HCT116 (cell line): ENCODE measurements around the gene PIH1D1. TPM values are rescaled to one million over a fixed set of nuclear protein-coding genes. Genes with fewer than 3 reads are reported as not detected.

Experiments
- ATAC-seq: fragments of 200-7000 bp; cut with Tn5 transposase; 2 replicates; pipeline ENCODE4 v1.9.1; 2020; ENCODE audit warnings: mild to moderate bottlenecking, moderate library complexity
- BruUV-seq: library from RNA; stranded (reverse); fragments of 400-500 nt; replicated peaks from 2 replicates; lab custom pipeline; 2021; lab: Mats Ljungman, UMichigan
- CTCF ChIA-PET: fragments of 300-600 bp; sonication (Branson Sonifier 250); formaldehyde crosslinking; loops from one replicate; lab custom pipeline; 2021; ENCODE audit warnings: antibody characterized with exemption; lab: Charles Lee
- POLR2A ChIA-PET: fragments of 300-600, 350-600 bp; sonication (Branson Sonifier 250); formaldehyde crosslinking; loops from one replicate; lab custom pipeline; 2021; ENCODE audit warnings: antibody characterized with exemption; lab: Charles Lee
- RAD21 ChIA-PET, 2 experiments: fragments of 300-600 bp; sonication (Branson Sonifier 250); formaldehyde crosslinking; loops; one replicate each; lab custom pipeline; 2023; ENCODE audit warnings: low total read pairs in 2 of 2; ENCODE audit not compliant: uncharacterized antibody in 2 of 2, unreplicated experiment in 2 of 2, low non-redundant PET in 1 of 2; lab: Charles Lee
- DNase-seq: peaks from one replicate; pipeline ENCODE4 v3.0.0-alpha.2; 2010; ENCODE audit warnings: low read depth, low spot score
- H2AFZ ChIP-seq: fragments of 200-600 bp; shearing (Covaris generic), sonication (generic); 2 replicates; pipeline ENCODE4 v1.6.1; 2017; ENCODE audit warnings: low read depth, mixed run types, mixed read lengths, antibody characterized with exemption, low read length; ENCODE audit not compliant: poor library complexity, severe bottlenecking
- H3K27ac ChIP-seq: 2 replicates; pipeline ENCODE4 v1.5.1; 2012; ENCODE audit warnings: low read depth, low read length
- H3K27me3 ChIP-seq: fragments of 200-600 bp; sonication (generic); 2 replicates; pipeline ENCODE4 v1.6.1; 2016; ENCODE audit warnings: mixed run types, low read length, mixed read lengths; ENCODE audit not compliant: insufficient read depth
- H3K36me3 ChIP-seq, 2 experiments: fragments of 200-500 bp in 1 of 2; fragments of 200-600 bp in 1 of 2; sonication (Bioruptor generic) in 1 of 2; sonication (generic) in 1 of 2; 2 replicates each; pipeline versions ENCODE4 v1.5.1 to v1.6.1; 2014 to 2016; ENCODE audit warnings: low read length in 2 of 2, inconsistent platforms in 1 of 2, mixed read lengths in 1 of 2, mixed run types in 1 of 2; ENCODE audit not compliant: insufficient read depth in 2 of 2, control insufficient read depth in 1 of 2
- H3K4me1 ChIP-seq, 2 experiments: fragments of 200-600 bp in 1 of 2; sonication (generic) in 1 of 2; 2 replicates each; pipeline versions ENCODE4 v1.5.1 to v1.6.1; 2012 to 2017; ENCODE audit warnings: low read length in 2 of 2, inconsistent platforms in 1 of 2, mild to moderate bottlenecking in 1 of 2, mixed read lengths in 1 of 2, mixed run types in 1 of 2, moderate library complexity in 1 of 2; ENCODE audit not compliant: insufficient read depth in 2 of 2, control insufficient read depth in 1 of 2
- H3K4me2 ChIP-seq: fragments of 200-600 bp; sonication (generic); 2 replicates; pipeline ENCODE4 v1.6.1; 2017; ENCODE audit warnings: mixed run types, low read length, mixed read lengths
- H3K4me3 ChIP-seq, 2 experiments: fragments of 200-600 bp in 1 of 2; sonication (generic) in 1 of 2; replicated peaks in 1 of 2; 2 replicates each; pipeline ENCODE4 v1.5.1; 2011 to 2016; ENCODE audit warnings: low read length in 2 of 2, control low read depth in 1 of 2, low read depth in 1 of 2, mild to moderate bottlenecking in 1 of 2, mixed read lengths in 1 of 2, mixed run types in 1 of 2
- H3K79me2 ChIP-seq: fragments of 200-600 bp; sonication (generic); 2 replicates; pipeline ENCODE4 v1.6.1; 2017; ENCODE audit warnings: mild to moderate bottlenecking, mixed run types, low read length, moderate library complexity, mixed read lengths; ENCODE audit not compliant: insufficient read depth
- H3K9ac ChIP-seq: fragments of 200-600 bp; sonication (generic); 2 replicates; pipeline ENCODE4 v1.6.1; 2016; ENCODE audit warnings: low read length, mixed read lengths
- H3K9me2 ChIP-seq: fragments of 200-600 bp; sonication (generic), shearing (Covaris generic); 2 replicates; pipeline ENCODE4 v1.6.1; 2017; ENCODE audit warnings: mixed run types, mild to moderate bottlenecking, moderate library complexity; ENCODE audit not compliant: insufficient read depth
- H3K9me3 ChIP-seq, 2 experiments: fragments of 200-500 bp in 1 of 2; fragments of 200-600 bp in 1 of 2; sonication (Bioruptor generic) in 1 of 2; sonication (generic) in 1 of 2; 2 replicates each; pipeline ENCODE4 v1.6.1; 2014 to 2017; ENCODE audit warnings: low read length in 2 of 2, mixed read lengths in 2 of 2, inconsistent platforms in 1 of 2, low read depth in 1 of 2, mild to moderate bottlenecking in 1 of 2, mixed run types in 1 of 2, moderate library complexity in 1 of 2; ENCODE audit not compliant: control insufficient read depth in 1 of 2, insufficient read depth in 1 of 2
- H4K20me1 ChIP-seq: fragments of 200-600 bp; sonication (generic), shearing (Covaris generic); 2 replicates; pipeline ENCODE4 v1.6.1; 2017; ENCODE audit warnings: mixed run types, mild to moderate bottlenecking, moderate library complexity; ENCODE audit not compliant: insufficient read depth
- ATF3 ChIP-seq: IDR thresholded peaks from 2 replicates; pipeline ENCODE4 v1.6.1; 2012
- CTCF ChIP-seq, 3 experiments: fragments of 200-600 bp in 1 of 3; sonication (generic) in 1 of 3; IDR thresholded peaks in 2 of 3; conservative IDR thresholded peaks in 1 of 3; 2 replicates each; pipeline ENCODE4 v1.5.1; 2012 to 2017; ENCODE audit warnings: low read depth in 2 of 3, low read length in 2 of 3, antibody characterized with exemption in 1 of 3, borderline replicate concordance in 1 of 3, control low read depth in 1 of 3, mild to moderate bottlenecking in 1 of 3, mixed read lengths in 1 of 3, mixed run types in 1 of 3, moderate library complexity in 1 of 3; ENCODE audit not compliant: insufficient read depth in 1 of 3
- FOSL1 ChIP-seq: IDR thresholded peaks from 2 replicates; pipeline ENCODE4 v1.6.1; 2012; ENCODE audit warnings: low read depth
- JUND ChIP-seq: IDR thresholded peaks from 2 replicates; pipeline ENCODE4 v1.6.1; 2012
- REST ChIP-seq: IDR thresholded peaks from 2 replicates; pipeline ENCODE4 v1.6.1; 2012; ENCODE audit warnings: low read depth
- SIN3A ChIP-seq: IDR thresholded peaks from 2 replicates; pipeline ENCODE4 v1.6.1; 2012; ENCODE audit warnings: low read depth
- SRF ChIP-seq: IDR thresholded peaks from 2 replicates; pipeline ENCODE4 v1.6.1; 2012; ENCODE audit warnings: low read depth
- ZBTB33 ChIP-seq: IDR thresholded peaks from 2 replicates; pipeline ENCODE4 v1.6.1; 2011; ENCODE audit warnings: mild to moderate bottlenecking, low read length, moderate library complexity; ENCODE audit not compliant: insufficient replicate concordance; ENCODE audit errors: extremely low read depth
- ZFX ChIP-seq: fragments of 450-650 bp; IDR thresholded peaks from 2 replicates; pipeline ENCODE4 v1.6.1; 2017
- ZNF274 ChIP-seq: fragments of 200-500 bp; sonication (Bioruptor generic); IDR thresholded peaks from 2 replicates; pipeline ENCODE4 v1.6.1; 2014; ENCODE audit warnings: mild to moderate bottlenecking, low read depth, low read length, inconsistent platforms
- intact Hi-C: fragments of 100-400 bp; cut with micrococcal nuclease; formaldehyde crosslinking; loops from 2 replicates; pipeline ENCODE4 v1.10.0; 2022
- total RNA-seq: library from RNA; stranded (reverse); gene quantifications from one replicate; pipeline ENCODE4 v1.2.1, GENCODE V29; 2021; ENCODE audit not compliant: unreplicated experiment

PIH1D1 gene
- total RNA-seq, 1 experiment from 2014 or later: 152 TPM

- Histone ChIP-seq H3K36me3 (no peaks in the 10 kb centered on the region), H3K4me2 (no peak overlapping the region), H2AFZ (no peak overlapping the region), H4K20me1 (no peaks in the 10 kb centered on the region), H3K9me2 (no peaks in the 10 kb centered on the region), H3K4me3 (no peak overlapping the region), H3K4me1 (peaks cover 8 to 29% of the 10 kb centered on the region in 2 experiments; a peak in 3 of 4 replicates), H3K27me3 (no peaks in the 10 kb centered on the region), H3K79me2 (no peaks in the 10 kb centered on the region), H3K9ac (no peak overlapping the region), H3K9me3 (no peaks in the 10 kb centered on the region), H3K27ac (no peak overlapping the region)
- DNase-seq: no peak
- ATAC-seq: peak; percentile 31; the same call in 1 of the 2 replicates
- intact Hi-C loops: no loop called here
- ChIA-PET RAD21 (no interaction called here), POLR2A (no interaction called here), CTCF (no interaction called here)
- TF ChIP-seq CTCF (IDR thresholded peaks at IDR 0.05 in 2 of 3, conservative IDR thresholded peaks at IDR 0.05 in 1 of 3; ENCODE audit: borderline replicate concordance in 1 of 3, insufficient read depth in 1 of 3, low read depth in 2 of 3, low read length in 2 of 3) (peak in 2 of 3 experiments; percentile 40 to 49; a peak in 3 of 6 replicates), JUND (no peak)
- no TSS peak for BruUV-seq
These were observed 20.8 kb downstream of the PIH1D1 start for GRCh38 chr19:49430678-49431329.

- no peak overlapping the region for H3K4me3 ChIP-seq
- H3K9me3 ChIP-seq: no peaks in the 10 kb centered on the region
- H3K4me1 ChIP-seq: peaks cover 12 to 34% of the 10 kb centered on the region in 2 experiments; a peak in 3 of 4 replicates
- intact Hi-C loops: no loop called here
- H3K36me3 ChIP-seq: no peaks in the 10 kb centered on the region
- POLR2A ChIA-PET: no interaction called here
- no peaks in the 10 kb centered on the region for H3K27me3 ChIP-seq
- RAD21 ChIA-PET: interaction anchor here in 1 of 2 experiments (0.6 kb wide), 1 partner anchor 13 kb away, joined by 4 read pairs; no protein-coding TSS in a partner anchor
- BruUV-seq: no TSS peak
- no peak overlapping the region for H3K4me2 ChIP-seq
- H2AFZ ChIP-seq: no peak overlapping the region
- no peaks in the 10 kb centered on the region for H4K20me1 ChIP-seq
- no peak overlapping the region for H3K9ac ChIP-seq
- no peaks in the 10 kb centered on the region for H3K9me2 ChIP-seq
- DNase-seq (no peak), ATAC-seq (no peak)
- no peaks in the 10 kb centered on the region for H3K79me2 ChIP-seq
- CTCF ChIA-PET: no interaction called here
- H3K27ac ChIP-seq: no peak overlapping the region
- TF ChIP-seq ZNF274: no peak
- TF ChIP-seq ZBTB33: no peak
- TF ChIP-seq ATF3: no peak
- no peak for TF ChIP-seq REST
- TF ChIP-seq FOSL1: no peak
- no peak for TF ChIP-seq JUND
- no peak for TF ChIP-seq SRF
- TF ChIP-seq SIN3A: no peak
- TF ChIP-seq ZFX: no peak
These were observed 21.4 kb downstream of the PIH1D1 start for GRCh38 chr19:49430172-49430677.
